ENCODE data around the gene ZNF536. TPM values are rescaled to one million over a fixed set of nuclear protein-coding genes. Genes with fewer than 3 reads are reported as not detected.

Gene ZNF536
- total and polyA plus RNA-seq, 10 of the 15 experiments (the other 5 are each of a cell fraction or from before 2014, with no cell fraction given): not detected

GRCh38 chr19:30369833-30370232, 2.4 kb upstream of the ZNF536 start (continued):
- TF ChIP-seq E4F1 (IDR thresholded peaks at IDR 0.05; ENCODE audit: borderline replicate concordance, partially characterized antibody): no peak
- TF ChIP-seq REST (IDR thresholded peaks at IDR 0.05; ENCODE audit: low read depth, low read length): no peak
- no peak for TF ChIP-seq NRF1 (conservative IDR thresholded peaks at IDR 0.05; ENCODE audit: low read depth, low read length)
- TF ChIP-seq HCFC1 (IDR thresholded peaks at IDR 0.05; ENCODE audit: low read length): no peak
- TF ChIP-seq CBFB (IDR thresholded peaks at IDR 0.05; ENCODE audit: low read depth): no peak
- TF ChIP-seq SUZ12 (IDR thresholded peaks at IDR 0.05; ENCODE audit: unreplicated experiment): no peak
- TF ChIP-seq ESRRA (IDR thresholded peaks at IDR 0.05; ENCODE audit: low read length): no peak
